GM19043 (cell line): ENCODE results near the gene CAMSAP1.

Experiments
- ATAC-seq: cut with Tn5 transposase; IDR thresholded peaks from one replicate; pipeline ENCODE4 v1.9.1; 2021; ENCODE audit warnings: low read depth; ENCODE audit not compliant: unreplicated experiment

CAMSAP1 gene

GRCh38 chr9:135939351-135940265 lies 32.3 kb upstream of the CAMSAP1 start:
- ATAC-seq = no peak

- no peak for ATAC-seq
These were observed 30.5 kb upstream of the CAMSAP1 start for GRCh38 chr9:135937521-135938489.

- no peak for ATAC-seq
These were observed 25.8 kb upstream of the CAMSAP1 start for GRCh38 chr9:135933114-135933513.

GRCh38 chr9:135932656-135933055 lies 25.3 kb upstream of the CAMSAP1 start:
- no peak for ATAC-seq

GRCh38 chr9:135931349-135931820 lies 24.0 kb upstream of the CAMSAP1 start:
- no peak for ATAC-seq

DNA sequence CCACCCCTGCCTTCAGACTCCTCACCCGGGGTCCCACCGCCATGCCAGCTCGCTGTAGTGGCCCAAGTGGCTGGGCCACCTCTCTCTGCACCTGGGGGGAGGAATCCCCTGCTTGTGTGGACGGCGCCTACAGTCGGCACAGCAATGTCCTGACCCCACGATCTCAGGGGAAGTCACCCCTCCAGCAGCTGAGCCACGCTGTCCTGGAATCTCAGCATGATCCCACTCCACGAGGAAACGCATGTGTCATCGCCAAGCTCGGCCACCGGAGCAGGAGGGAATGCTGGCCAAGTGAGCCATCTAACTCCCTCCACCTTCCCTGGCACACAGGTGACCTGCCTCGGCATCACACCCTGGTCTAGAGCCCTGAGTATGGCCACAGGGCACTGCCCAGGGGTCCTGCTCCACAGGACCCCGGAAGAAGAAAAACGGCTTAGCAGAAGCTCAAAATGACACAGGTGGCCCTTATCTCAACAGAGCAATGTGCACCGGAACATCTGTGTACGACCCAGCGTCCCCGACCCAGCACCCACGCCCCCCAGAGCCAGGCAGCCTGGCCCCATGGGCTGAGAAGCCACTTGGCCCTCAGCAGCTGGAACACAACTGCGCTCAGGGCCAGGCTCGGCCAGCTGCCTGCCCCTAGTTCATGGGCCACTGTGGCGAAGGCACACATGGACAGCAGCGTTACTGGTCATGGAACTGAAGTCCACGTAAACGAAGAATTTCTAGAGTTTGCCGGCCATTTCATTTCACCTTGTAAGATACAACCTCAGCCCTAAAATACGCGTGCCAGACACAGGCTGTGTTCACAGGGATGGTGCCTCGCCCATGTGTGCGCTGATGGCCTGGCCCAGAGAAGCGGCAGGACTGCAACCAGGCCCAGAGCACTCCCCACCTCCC lies 23.4 kb upstream of the CAMSAP1 start:
- ATAC-seq = no peak

DNA sequence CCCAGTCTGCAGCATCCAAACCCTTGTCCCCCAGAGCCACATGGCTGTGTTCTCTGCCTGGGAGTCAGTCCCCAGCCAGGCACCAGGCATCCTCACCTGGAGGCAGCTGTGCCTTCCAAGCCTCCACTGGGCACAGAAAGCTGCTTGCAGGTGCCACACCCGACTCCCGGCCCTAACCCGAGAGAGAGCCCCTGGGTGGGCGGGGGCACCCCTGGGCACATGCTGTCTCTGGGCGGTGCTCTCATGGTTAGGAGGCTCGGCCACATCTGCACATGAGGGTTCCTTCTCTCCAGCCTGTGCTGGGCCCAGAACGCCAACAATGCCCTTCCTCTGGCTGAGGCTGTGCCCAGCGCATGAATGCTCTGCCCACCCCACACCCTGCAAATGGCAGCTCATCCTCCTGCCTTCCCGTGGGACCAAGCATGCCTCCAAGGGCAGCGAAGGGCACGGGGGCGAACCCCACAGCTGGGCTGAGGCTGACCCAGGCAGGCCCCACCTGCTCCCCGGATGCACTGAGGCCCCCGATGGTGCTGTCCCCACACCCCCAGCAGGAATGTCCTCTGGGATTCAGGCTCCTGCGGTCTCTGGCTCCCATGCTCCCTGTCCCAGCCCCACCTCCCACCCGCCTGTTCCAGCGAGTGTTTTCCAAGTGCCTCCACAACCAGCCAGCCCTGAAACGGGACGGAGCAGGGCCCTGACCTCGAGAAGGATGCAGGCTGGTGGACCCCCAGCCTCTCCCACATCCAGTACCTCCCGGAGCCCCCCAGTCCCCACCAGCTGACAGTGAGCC lies 22.5 kb upstream of the CAMSAP1 start:
- ATAC-seq = no peak

GRCh38 chr9:135928731-135929655 lies 21.6 kb upstream of the CAMSAP1 start:
- ATAC-seq = no peak

- no peak for ATAC-seq
These were observed 20.9 kb upstream of the CAMSAP1 start for GRCh38 chr9:135928074-135928730.

- ATAC-seq = no peak
These were observed 20.1 kb upstream of the CAMSAP1 start for GRCh38 chr9:135927195-135928013.

DNA sequence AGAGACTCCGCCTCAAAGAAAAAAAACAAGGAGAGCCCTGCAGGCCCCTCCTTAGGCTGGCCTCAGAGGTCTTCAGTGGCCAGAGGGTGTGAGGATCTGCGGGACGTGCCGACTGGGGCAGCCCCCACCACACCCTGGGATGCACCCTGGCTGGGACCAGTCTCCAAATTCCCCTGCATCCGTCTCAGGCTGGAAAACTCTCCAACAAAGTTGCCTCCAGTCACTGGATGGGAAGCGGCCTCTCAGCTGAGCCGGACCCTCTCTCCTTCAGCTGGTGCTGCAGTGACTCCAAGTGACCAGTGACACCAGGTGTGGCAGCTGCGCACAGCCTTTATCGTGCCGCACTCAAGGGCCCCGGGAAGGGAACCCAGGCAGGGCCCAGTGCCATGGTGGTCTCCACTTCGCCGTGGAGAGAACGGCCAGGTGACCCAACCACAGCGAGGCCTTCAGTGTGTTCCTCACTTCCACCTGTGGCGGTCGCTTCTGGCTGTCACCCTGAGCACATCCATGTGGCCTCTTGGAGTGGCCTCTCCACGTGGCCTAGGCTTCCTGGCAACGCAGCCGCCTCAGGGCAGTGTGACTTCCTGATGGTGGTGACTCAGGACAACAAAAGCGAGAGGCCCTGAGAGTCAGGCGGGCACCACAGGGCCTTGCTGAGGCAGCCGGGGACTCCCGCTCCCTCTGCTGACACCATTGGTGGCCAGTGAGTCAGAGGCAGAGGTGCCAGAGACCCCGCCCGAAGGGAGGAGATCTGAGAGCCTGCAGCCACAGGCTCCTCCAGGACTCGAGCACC lies 19.3 kb upstream of the CAMSAP1 start:
- ATAC-seq = no peak

DNA sequence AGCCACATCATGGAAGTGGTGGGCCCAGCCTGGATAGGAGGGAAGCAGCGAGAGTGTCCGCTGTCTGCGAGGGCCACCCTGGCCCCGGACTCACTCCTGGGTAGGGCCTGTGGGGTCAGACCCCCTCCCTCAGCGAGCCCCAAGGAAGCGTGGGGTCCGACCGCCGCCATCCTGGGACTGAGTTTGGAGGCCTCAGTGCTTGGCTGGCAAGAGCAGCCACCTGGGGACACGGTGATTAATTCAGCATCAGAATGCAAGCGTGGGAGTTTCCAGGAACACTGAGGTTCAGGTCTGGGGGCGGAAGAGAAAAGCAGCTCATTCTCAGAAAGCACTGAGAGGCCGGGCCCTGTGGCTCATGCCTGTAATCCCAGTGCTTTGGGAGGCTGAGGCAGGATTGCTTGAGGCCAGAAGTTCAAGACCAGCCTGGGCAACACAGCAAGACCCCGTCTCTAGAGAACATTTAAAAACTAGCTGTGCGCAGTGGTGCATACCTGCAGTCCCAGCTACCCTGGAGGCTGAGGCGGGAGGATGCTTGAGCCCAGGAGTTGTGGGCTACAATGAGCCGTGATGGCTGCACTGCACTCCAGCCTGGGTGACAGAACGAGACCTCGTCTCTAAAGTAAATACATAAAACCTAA lies 18.3 kb upstream of the CAMSAP1 start:
- no peak for ATAC-seq

DNA sequence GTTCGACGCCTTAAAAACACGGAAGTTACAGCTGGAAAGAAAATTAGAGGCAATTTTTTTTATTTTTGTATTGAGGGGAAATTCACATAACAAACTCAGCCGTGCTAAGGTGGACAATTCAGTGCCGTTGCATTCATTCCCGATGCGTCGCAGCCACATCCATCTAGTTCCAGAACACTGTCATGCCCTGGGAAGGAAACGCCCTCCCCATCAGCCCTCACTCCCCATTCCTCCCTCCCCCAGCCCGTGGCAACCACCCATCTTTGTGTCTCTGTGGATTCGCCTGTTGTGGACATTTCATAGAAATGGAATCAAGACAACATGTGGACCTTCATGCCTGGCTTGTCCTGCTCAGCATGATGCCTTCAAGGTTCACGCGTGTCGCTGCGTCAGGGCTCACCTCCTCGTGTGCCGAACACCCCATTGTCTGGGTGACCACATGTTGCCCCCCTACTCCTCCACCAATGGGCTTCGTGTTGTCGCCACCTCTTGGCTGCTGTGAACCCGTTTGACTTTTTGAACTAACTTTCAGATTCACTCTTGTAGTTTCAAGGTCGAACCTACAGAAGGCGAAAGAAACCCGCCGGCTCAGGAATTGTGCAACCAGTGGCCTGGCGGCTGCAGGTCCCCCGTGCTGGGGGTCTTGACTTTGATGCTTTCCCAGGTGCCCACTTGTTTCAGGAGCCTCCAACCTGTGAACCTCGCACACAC lies 17.4 kb upstream of the CAMSAP1 start:
- ATAC-seq = no peak

DNA sequence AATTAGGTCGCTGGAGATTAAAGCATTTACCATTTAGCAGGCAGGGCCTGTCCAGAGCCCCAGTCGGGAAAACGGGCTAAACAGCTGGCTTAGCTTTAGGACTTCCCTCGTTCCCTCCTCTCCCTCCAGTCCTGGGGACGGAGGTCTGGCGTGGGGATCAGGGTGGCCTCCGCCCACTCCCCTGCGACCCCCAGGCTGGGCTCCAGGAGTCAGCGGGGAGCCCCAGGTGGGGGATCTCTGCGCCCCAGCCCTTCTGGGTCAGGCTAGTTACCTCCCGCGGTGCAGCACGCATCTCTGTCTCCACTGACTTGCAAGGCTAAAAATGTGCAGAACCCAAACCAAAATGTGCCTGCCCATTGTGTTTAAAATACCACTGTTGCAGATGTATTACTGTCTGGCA lies 16.2 kb upstream of the CAMSAP1 start:
- no peak for ATAC-seq

DNA sequence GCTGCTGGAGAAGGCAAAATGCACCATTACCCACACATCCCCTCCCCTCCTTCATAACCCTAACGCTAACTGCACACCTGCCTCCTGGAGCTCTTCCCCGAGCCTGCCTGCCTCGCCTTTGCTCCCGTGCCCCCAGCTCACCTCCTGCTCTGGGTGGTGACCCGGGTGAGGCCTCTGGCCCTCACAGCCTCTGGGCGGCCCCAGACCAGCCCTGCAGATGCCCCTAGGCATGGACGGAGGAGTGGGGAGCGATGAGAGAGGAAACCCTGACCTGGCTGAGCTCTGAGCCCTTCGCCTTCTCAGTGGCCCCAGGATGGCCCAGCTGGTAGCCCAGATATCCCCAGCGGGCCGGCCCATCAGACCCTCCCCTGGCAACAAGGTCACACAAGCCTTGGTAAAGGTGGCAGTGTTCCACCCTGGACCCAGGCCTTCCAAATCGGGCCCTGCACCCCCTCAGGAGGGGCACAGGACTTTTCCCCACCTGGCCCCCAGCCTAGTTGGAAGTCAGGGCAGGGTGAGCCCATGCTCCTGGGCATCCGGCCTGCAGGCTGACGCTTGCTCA lies 14.5 kb upstream of the CAMSAP1 start:
- ATAC-seq = no peak
